GM19372 (cell line): ENCODE results near the gene PRKAA1.

Experiments
- ATAC-seq: cut with Tn5 transposase; IDR thresholded peaks from one replicate; pipeline ENCODE4 v1.9.1; 2021; ENCODE audit warnings: mild to moderate bottlenecking, low read depth, moderate library complexity; ENCODE audit not compliant: unreplicated experiment

PRKAA1 gene

DNA sequence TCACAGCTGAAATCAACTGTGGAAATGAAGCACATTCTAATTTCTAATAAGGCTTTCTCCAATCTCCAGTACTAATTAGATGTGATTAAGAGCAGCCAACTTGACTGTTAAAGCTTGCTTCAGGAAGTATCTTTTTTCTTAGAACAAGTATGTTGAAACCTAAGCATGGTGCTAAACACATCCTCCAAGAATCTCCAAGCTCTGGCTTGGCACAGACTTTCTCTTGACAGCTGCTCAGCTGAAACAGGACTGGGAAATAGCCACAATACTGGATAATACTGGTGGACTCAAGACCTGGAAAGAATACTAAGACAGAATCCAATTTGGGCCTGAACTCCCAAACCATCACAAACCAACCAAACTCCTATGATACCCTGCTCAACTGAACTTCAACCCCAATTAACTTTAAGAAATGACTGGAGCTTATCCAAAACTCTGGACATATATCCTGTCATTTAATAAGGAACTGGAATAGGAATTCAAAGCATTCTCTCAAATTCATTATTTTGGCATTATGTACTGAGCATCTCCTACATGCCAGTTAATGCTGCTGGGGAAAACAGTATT is 16.2 kb downstream of the PRKAA1 start:
- no peak for ATAC-seq

DNA sequence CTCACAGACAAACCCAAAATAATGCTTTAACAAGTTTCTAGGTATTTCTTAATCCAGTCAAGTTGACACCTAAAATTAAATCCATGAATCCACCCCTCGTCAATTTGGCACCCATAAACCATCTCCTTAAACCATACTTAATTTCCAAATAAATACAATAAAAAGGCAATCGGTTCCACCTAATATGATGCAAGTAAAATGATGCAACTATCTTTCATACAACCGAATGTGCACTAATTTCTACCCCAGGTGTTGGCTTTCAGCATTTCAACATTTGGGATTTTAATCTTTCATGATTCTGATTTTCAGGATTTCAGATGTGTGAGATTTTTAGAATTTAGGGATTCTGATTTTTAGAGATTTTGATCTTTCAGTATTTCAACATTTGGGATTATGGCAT is 17.3 kb downstream of the PRKAA1 start:
- ATAC-seq = no peak

DNA sequence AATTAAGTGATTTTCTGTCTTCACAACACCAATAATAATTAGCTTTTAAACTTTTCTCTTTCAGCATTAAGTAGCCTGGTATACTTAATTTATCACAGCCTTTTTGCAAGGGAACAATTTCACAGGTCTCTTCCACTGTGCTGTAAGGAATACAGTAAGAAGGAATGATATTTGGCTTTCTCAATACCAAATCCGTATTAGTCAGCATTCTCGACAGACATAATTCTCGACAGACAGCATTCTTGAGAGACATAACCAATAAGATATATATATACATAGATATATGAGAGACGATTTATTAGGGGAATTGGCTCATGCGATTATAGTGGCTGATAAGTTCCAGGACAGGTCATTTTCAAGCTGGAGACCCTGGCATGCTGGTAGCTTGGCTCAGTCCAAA is 18.0 kb downstream of the PRKAA1 start:
- ATAC-seq = no peak

DNA sequence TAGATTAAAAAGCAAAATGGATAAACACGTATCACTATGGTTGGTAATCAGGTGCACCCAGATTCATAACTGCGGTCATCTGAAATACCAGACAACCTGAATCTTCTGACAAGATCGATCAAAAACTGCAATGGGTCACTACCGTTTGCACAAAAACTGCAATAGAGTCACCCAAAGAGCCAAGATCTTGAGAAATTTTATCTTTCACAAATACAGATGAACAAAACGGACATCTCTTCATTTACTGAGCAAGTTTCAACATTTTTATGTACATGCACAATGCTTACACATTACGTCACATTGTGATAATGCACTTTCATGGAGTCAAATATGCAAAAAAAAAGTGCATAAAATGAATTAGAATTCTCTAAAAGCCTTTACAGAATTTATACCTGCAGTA is 18.6 kb downstream of the PRKAA1 start:
- ATAC-seq = no peak

DNA sequence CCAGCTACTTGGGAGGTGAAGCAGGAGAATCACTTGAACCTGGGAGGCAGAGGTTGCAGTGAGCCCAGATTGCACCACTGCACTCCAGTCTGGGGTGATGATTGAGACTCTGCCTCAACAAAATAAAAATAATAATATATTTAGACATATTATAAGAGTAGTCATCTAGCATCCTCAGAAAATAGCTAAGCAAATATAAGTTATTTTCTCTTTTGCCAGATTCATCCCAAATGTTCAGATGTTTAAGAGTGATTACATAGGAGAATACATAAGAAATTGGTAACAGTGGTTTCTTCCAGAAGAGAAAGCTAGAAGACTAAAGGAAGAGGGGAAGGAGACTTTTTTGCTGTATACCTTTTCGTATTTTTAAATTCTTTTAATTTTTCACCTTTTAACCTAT is 20.0 kb downstream of the PRKAA1 start:
- ATAC-seq = no peak

DNA sequence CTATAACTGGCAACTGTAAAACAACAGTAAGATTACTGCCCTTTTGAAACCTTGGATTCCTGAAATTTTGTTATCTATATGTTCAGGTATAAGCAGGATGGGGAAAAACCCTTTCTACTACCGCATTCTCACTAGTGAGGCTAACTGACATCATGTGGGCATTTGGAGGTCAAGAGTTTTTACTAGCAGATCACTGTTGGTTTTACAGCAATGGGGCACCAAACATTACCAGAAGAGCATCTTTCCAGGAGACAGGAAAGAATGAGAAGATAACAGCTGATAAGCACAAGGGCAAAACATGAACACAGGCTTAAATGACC is 21.6 kb downstream of the PRKAA1 start:
- no peak for ATAC-seq

DNA sequence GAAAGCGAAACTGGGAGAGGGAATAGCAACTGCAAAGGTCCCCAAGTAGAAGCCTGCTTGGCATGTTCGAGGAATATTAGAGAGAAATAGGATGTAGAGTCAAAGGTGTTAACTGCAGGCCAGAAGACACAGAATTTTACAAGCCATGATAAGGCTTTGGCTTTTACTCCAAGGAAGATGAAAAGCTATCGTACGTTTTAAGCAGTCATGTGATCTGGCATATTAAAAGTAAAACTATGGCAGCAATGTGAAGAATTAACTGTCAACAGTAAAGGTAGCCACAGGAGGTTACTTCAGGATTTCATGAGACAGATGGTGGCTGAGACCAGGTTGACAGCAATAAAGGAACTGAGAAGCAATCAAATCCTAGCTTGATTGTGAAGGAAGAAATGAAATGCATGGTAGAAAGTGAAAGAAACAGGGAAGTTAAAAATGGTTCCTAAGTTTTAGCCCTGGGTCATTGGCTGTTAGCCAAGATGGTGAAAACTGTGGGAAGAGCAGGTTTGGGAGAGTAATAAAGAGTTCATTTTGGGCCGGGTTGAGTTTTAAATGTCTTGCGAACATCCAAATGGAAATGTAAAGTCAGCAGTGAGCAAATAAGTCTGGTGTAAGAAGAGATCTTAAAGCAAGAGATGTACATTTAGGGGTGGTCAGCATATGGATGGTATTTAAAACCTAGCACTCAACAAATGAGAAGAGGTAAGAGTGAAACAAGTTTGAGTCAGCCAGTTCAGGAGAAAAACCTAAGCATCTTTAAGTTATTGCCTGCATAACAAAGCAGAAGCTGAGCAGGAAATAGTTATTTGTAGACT is 22.1 kb downstream of the PRKAA1 start:
- no peak for ATAC-seq

DNA sequence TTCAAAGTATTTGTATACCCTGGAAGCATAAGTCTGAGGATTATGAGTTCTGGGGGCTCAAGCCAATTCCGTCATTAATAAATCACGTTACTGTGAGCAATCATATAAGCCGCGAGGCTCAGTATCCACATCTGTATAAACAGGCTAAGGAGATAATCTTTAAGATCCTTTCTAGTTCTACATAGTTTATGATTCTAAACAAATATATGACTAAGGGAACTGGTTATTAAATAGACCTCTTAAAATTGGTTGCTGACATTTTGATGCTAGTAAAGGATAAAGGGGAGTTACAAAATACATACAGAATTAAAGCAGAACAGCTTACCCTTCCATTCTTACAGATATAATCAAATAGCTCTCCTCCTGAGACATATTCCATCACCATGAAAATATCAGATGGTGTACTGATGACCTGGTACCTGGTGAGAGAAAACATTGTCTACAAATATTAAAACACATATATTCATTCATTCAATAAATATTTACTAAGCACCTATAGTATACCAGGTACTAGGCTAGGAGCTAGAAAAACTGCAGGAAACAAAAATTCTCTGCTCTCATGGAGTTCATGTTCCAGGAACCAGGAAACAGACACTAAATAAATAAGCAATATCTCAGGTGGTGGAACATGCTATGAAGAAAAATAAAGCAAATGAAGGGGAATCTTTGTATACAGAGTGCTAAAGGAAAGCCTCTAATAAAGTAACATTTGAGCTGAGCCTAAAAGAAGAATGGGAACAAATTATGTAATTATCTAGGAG is 22.9 kb downstream of the PRKAA1 start:
- no peak for ATAC-seq

DNA sequence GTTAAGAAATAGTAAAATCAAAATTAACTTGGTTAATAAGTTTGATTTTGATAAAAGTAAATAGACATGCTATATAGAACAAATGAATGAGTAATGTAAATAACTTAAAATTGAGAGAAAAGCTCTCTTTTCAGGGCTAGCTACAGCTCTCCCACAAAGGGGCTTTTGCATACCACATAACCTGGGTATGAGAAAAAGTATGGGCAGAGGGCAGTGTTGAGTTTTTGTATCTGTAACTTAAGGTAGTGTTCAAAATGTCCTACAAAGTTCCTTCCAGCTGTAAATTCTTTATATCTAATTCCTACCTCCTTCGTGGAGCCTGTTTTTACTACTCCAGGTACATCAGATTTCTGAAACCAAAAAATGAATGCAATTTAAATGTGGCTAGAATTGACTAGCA is 23.6 kb downstream of the PRKAA1 start:
- no peak for ATAC-seq

DNA sequence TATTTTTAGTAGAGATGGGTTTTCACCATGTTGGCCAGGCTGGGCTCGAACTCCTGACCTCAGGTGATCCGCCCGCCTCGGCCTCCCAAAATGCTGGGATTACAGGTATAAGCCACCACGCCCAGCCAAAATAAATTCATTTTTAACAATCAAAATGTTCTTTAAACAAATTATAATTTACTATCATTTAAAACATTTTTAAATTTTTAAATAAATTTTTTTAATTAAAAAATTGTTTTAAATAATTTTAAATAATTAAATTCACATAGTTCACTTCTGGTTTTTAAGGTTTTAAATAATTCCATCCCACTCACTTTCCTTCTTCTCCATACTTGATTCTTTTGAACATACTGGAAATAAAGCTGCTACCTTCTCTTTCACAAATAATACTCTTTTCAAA is 27.4 kb downstream of the PRKAA1 start:
- ATAC-seq = no peak

DNA sequence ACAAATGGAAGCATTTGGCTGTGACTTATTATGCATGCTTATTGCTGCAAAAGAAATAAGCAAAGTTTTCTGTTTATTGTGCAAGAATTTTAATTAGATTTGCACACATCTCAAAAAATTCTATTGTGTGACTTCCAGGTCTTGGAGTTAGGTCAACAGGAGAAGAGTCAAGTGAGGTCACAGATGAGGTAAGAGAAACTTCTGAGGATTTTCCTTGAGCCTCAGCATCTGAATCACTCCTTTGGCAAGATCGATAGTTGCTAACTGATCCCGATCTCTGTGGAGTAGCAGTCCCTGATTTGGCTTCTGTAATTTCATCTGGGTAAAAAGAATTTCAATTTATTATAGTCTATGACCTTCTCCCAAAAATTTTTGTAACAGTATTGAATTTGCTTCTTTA is 35.5 kb downstream of the PRKAA1 start:
- no peak for ATAC-seq

DNA sequence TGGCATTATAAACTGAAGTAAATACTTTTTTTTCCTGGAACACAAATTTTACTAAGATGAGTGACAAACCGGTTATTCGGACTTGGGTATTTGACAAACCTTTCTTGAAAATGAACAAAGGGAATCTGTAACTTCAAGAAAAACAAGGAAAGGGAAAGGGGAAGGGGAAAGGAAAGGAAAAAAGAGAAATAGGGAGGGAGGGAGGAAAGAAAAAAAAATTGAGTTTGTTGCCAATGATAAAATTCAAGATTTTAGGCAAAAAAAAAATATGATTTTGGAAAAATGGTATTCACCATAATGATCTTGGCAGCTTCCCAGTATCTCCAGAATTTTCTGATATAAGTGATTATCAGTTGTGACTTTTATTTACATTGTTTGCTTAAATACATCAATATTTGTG is 40.8 kb downstream of the PRKAA1 start:
- no peak for ATAC-seq

DNA sequence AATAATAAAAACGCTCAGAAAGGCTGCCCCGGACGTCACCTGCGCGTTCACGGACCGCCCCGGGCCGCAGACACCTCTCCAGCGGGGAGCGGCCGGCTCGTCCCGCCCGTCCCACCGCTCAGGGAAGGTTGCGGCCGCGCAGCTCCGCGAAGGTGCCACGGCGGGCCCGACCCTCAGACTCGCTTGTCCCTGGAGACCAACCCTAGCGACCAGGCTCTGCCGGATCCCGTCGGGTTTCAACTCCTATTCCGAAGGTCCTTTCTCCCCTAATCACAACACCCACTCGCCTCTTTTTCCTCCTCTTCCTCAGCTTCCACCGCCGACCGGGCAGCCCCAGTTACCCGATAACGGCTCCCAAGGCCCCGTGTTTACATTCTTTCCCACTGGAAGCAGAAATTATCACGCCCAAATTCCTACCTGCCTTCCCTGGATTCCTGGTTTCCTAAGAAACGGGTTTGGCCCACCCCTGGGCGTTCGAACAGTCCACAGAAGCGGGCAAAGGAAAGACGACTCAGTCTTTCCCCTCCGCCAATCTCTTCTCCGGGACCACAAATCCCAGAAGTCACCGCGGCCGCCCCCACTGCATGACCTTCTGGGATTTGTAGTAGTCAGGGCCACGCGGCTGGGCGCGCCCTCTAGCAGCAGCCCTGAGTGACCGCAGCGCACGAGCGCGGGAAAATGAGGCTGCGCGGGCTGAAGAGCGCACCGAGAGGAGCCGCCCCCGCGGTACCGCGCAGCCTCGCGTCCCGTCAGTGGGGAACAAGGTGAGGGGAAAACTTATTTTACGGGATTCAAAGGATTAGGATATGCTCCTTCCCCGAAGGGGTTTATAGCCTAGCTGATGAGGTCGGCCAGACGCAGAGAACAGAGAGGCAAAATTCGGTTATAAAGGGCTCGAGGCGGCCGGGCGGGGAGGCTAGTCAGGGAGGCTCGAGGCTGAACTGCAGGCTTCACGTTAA is 42.5 kb downstream of the PRKAA1 start, which contains the start of gene TTC33:
TTC33 (minus strand) TSS at position 555 of the 959 bp plus-strand sequence. CDS start 8,943 bp downstream, outside the sequence.
- peak; percentile 84 for ATAC-seq

DNA sequence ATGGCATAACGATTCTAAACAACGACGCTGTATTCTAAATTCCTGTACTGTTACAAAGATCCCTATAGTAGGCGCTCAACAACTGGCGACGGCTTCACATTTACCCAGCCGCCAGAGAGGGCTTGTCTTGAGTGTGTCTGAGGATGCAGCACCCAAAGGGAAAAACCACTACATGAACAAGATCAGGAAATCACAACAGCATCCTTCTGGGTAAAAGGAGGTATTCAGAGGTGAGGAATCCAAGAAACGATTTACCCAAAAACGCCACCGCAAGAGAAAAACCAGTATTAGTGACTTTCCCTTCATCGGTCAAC is 43.1 kb downstream of the PRKAA1 start:
- ATAC-seq = peak; percentile 72

DNA sequence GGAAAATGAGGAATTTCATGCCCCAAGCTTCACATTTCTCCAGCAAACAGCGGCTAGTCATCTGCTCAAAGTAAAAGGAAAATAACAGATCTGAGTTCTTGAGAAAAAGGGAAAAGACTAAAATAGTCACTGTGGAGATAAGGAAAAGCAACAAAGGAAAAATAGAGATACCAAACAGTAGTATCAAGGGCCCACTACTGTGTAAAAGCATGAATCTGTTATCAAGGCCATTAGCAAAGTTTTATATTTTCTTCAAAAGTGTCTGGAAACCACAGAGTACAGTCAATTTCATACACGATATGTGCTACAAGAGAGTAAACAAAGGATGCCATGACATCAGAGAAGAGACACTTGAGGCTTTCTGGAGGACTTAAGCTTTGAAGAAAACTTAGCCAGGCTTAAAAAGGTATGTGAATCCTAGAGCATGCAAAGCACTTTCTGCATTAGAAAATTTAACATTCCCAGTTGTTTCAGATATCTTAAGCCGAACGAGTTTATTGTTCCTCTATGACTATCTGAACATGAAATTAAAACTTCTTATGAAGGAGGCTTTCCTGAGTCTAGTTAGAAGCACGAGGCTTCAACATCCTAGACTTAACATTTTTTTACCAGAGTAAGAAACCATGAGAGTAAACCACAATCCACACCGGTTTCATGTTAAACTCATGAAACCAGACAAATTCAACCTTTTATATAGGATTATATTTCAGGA is 43.6 kb downstream of the PRKAA1 start:
- peak; percentile 8 for ATAC-seq

DNA sequence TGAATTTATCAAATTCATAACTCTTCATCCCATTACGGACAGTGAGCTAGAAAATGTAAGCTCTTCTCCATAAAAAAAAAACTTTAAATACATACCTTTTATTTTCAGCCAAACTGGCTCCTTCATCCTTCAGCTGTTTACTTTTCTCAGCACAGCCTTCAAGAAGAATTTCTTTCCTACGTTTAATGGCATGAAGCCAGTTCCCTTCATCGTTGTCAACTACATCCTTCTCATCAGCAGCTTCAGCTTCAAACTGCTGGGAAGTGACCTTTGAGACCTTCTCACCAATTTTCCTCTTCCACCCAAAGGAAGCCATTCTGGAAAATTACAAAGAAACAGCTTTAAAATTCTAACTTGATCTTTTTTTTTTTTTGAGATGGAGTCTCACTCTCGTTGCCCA is 51.5 kb downstream of the PRKAA1 start:
- no peak for ATAC-seq

DNA sequence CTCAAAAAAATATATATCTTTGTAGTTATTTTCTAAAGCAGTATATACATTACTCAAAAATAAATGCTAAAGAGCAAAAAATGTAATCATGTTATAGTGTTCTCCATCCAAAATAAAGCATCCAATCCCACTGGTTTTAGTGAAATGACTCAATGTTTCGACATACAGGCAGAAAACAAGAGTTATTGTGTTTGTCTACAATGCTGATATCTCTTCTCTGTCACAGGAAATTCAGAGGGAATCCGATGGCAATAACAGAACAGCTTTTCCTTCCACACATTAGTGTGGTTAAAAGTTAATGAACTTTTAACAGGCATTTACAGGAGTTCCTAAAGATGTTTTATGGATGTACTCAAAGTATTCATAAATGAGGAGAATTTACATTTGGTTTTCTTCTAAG is 54.4 kb downstream of the PRKAA1 start:
- no peak for ATAC-seq

DNA sequence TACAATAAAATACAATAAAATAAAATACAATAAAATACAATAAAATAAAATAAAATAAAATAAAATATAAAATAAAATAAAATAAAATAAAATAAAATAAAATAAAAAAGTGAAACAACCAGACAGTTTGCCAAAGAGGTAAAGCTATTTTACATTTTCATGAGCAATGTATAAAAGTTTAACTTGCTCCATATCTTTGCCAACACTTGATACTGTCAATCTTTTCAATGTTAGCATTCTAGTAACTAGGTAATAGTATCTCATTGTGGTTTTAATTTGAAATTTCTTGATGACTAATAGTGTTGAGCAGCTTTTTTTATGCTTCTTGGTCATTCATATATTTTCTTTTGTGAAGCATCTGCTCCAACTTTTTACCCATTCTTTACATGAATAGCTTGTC is 59.7 kb downstream of the PRKAA1 start:
- no peak for ATAC-seq

DNA sequence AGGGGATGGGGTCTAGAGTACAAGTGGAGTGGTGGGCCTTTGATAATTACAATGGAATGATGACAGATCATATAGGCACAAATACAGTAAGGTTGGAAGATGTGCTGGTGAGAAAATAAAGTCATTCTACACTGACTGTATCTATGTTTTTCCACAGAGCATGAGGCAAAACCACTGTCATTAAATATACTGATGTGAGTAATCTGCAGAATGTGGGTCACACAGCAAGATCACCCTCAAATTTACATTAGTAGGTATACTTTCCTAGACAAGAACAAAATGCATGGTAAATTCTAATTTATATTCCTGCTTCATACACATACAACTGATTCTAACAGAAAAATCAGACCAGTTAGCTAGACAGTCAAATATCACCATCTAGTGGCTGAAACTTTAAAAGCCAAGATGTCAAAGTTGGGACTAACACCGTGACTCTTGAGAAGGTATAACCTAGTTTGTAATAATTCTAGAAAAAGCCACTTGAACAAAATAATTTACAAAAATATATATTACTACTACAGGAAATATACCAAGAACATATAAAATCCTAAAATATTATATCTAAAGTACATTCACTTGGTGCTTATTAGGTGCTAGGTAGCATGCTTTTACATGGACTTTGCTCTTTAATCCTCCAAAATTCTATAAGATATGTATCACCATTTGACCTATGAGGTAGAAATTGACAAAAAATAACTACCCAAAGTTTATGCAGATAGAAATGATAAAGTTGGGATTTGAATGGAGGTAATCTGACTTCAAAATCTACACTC is 61.9 kb downstream of the PRKAA1 start:
- ATAC-seq = peak; percentile 76
